Measurements from ENCODE around the gene GCG.

DNA sequence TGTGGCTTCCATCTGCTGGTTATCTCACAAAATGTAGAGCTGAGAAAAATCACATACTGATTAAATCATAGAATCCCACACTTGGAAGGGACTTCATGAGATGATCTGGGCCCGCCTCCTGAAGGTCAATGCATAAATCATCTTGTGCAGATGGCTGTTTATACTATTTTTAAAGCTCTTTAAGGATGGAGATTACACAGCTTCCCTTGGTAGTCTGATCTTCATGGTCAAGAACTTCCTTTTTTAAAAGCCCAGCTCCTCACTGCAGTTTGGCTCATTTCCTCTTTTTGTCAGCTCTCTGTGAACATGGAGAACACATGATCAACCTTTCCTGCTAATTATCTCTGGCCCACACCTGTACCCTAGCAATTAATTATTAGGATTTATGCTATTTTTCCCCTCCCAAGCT lies 25.9 kb downstream of the GCG start:
- TF ChIP-seq, protein P1, sequence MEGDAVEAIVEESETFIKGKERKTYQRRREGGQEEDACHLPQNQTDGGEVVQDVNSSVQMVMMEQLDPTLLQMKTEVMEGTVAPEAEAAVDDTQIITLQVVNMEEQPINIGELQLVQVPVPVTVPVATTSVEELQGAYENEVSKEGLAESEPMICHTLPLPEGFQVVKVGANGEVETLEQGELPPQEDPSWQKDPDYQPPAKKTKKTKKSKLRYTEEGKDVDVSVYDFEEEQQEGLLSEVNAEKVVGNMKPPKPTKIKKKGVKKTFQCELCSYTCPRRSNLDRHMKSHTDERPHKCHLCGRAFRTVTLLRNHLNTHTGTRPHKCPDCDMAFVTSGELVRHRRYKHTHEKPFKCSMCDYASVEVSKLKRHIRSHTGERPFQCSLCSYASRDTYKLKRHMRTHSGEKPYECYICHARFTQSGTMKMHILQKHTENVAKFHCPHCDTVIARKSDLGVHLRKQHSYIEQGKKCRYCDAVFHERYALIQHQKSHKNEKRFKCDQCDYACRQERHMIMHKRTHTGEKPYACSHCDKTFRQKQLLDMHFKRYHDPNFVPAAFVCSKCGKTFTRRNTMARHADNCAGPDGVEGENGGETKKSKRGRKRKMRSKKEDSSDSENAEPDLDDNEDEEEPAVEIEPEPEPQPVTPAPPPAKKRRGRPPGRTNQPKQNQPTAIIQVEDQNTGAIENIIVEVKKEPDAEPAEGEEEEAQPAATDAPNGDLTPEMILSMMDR (IDR thresholded peaks at IDR 0.05; ENCODE audit: insufficient read depth, low read length, poor library complexity, severe bottlenecking) = no peak
- no peak for TF ChIP-seq EZH2phosphoT487 (conservative IDR thresholded peaks at IDR 0.05; ENCODE audit: low read length)

All from SU-DHL-6 (cell line).